ENCODE measurements around the gene ELAVL1.

ELAVL1 gene

DNA sequence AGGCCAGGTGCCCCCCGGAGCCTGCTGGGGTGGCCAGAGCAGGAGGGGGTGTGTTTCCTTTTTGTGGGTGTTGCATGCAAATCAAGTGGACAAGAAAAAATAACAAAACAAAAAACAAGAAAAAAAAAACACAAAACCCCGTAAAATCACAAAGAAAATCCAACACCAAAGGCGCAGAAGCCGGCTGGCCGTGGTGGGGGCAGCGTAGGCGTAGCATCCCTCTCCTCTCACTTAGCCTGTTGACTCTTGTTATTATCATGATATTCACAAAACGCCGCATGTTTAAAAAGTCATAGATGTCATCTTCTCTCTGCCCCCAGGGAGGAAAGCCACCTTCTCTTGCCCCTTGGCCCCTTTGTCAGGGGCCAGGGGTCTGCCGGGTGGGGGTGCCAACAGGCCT lies 91.8 kb downstream of the ELAVL1 start:
- peaks cover 2% of the 10 kb centered on the region for H3K79me2 ChIP-seq
- no peak overlapping the region for H3K4me2 ChIP-seq (ENCODE audit: low read length)
- H3K9me3 ChIP-seq (ENCODE audit: control insufficient read depth, low read length) = no peaks in the 10 kb centered on the region
- H3K36me3 ChIP-seq (ENCODE audit: control insufficient read depth, insufficient read depth, low read length) = no peaks in the 10 kb centered on the region
- H3K9ac ChIP-seq = no peak overlapping the region
- no peak overlapping the region for H3K4me3 ChIP-seq (ENCODE audit: low read depth, low read length)
- no peaks in the 10 kb centered on the region for H3K27me3 ChIP-seq (ENCODE audit: control insufficient read depth, insufficient read depth, low read length)
- H3K4me1 ChIP-seq = no peaks in the 10 kb centered on the region
- H2AFZ ChIP-seq = no peak overlapping the region
- no peak overlapping the region for H3K27ac ChIP-seq
- TF ChIP-seq, protein P1, sequence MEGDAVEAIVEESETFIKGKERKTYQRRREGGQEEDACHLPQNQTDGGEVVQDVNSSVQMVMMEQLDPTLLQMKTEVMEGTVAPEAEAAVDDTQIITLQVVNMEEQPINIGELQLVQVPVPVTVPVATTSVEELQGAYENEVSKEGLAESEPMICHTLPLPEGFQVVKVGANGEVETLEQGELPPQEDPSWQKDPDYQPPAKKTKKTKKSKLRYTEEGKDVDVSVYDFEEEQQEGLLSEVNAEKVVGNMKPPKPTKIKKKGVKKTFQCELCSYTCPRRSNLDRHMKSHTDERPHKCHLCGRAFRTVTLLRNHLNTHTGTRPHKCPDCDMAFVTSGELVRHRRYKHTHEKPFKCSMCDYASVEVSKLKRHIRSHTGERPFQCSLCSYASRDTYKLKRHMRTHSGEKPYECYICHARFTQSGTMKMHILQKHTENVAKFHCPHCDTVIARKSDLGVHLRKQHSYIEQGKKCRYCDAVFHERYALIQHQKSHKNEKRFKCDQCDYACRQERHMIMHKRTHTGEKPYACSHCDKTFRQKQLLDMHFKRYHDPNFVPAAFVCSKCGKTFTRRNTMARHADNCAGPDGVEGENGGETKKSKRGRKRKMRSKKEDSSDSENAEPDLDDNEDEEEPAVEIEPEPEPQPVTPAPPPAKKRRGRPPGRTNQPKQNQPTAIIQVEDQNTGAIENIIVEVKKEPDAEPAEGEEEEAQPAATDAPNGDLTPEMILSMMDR (IDR thresholded peaks at IDR 0.05) = no peak

DNA sequence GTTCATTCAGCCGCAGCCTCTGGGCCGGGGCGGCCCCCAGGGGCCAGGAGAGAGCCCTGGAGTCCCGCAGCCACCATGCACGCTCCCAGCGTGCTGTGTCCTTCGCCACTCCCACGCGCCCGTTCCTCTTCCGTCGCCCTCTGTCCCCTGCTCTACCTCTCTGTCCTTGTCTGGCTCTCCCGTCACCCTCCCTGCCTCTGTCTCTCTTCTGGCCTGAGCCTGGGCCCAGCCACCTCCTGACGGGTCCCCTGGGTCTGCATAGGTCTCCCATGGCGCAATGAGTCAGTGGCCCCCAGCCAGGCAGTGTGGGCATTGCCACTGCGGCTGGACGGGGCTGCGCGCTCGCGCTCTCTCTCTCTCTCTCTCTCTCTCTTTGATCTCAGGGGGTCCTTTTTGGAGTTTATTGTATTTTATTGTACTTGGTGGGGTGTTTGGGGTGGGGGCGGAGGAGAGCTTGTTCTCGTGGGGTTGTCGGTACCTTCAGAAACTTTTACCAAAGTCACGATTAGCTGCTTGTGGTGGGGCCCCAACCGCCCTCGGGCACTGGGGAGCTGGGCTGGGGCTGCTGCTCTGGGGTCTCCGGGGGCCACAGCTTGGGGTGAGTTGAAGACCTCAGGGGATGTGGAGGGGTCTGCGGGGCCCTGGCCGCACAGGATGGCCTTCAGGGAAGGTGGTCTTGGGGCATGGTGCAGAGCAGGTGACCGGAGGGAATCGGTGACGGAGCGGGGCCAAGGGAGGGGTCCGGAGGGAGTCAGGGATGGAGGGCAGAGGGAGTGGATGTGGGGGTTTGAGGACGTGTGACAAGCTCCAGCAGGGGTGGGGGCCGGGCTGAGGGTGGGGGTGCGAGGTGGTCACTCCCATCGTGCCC lies 92.5 kb downstream of the ELAVL1 start:
- H3K9ac ChIP-seq = no peak overlapping the region

DNA sequence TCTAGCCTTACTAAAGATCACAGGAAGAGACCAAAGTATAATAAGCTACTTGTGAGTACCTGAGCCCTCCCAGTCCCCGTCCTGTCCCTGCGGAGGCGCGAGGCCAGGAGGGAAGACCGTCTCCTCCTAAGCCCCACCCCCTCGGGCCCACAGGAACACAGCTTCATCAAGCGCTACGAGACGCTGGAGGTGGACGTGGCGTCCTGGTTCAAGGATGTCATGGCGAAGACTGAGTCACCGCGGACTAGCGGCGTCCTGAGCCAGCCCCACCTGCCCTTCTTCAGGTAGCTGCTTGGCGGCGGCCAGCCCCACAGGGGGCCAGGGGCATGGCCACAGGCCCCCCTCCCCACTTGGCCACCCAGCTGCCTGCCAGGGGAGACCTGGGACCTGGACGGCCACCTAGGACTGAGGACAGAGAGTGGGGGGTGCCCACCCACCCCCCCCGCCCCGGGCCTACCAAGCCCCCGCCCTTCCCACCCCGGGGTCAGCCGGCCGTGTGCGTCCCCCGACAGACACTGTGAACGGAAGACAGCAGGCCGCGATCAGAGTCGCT lies 93.2 kb downstream of the ELAVL1 start:
- no peak overlapping the region for H3K9ac ChIP-seq
- no peaks in the 10 kb centered on the region for H3K4me1 ChIP-seq
- H3K79me2 ChIP-seq = peaks cover 9% of the 10 kb centered on the region
- TF ChIP-seq, protein P1 (IDR thresholded peaks at IDR 0.05) = no peak
- H3K4me3 ChIP-seq (ENCODE audit: low read depth, low read length) = no peak overlapping the region
- H3K4me2 ChIP-seq (ENCODE audit: low read length) = no peak overlapping the region
- no peaks in the 10 kb centered on the region for H3K36me3 ChIP-seq (ENCODE audit: control insufficient read depth, insufficient read depth, low read length)
- no peak overlapping the region for H3K27ac ChIP-seq
- H2AFZ ChIP-seq = no peak overlapping the region
- no peaks in the 10 kb centered on the region for H3K9me3 ChIP-seq (ENCODE audit: control insufficient read depth, low read length)
- H3K27me3 ChIP-seq (ENCODE audit: control insufficient read depth, insufficient read depth, low read length) = no peaks in the 10 kb centered on the region

More for the DNA sequence above, 92.5 kb downstream of the ELAVL1 start:
- no peak overlapping the region for H3K4me2 ChIP-seq (ENCODE audit: low read length)
- no peaks in the 10 kb centered on the region for H3K27me3 ChIP-seq (ENCODE audit: control insufficient read depth, insufficient read depth, low read length)
- no peaks in the 10 kb centered on the region for H3K36me3 ChIP-seq (ENCODE audit: control insufficient read depth, insufficient read depth, low read length)
- TF ChIP-seq, protein P1 (IDR thresholded peaks at IDR 0.05) = no peak
- H3K27ac ChIP-seq = no peak overlapping the region
- H3K9me3 ChIP-seq (ENCODE audit: control insufficient read depth, low read length) = no peaks in the 10 kb centered on the region
- no peaks in the 10 kb centered on the region for H3K4me1 ChIP-seq
- H2AFZ ChIP-seq = no peak overlapping the region
- H3K4me3 ChIP-seq (ENCODE audit: low read depth, low read length) = no peak overlapping the region
- H3K79me2 ChIP-seq = peaks cover 2% of the 10 kb centered on the region

DNA sequence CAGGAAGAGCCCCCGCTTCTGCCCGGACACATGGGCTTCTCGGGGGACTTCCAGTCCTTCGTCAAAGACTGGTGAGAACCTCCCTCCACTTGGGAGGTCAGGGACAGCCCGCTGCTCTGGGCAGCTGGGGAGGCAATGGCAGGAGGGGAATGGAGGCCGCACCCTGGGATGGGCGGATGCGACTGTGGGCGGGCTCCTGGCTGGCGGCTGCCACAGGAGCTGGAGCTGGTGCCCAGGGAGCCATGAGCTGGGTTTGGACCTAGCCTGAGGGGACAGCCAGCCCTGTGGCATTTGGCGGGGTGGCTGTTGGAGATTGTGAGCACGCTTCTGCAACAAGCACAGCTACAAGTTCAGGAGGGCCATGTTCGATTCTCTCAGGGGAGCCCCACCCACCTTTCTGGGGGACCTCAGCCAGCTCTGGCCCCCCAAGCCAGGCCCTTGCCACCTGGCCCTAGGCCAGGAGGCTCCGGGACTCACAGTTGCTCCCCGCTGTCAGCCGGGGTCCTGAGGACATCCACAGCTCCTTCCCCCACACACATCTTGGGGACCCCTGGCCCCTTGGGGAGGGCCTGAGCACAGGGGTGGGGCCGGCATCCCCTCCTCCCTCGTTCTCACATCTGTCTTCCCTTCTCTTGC lies 93.8 kb downstream of the ELAVL1 start:
- H3K9me3 ChIP-seq (ENCODE audit: control insufficient read depth, low read length) = no peaks in the 10 kb centered on the region
- H3K79me2 ChIP-seq = peaks cover 12% of the 10 kb centered on the region
- H3K27me3 ChIP-seq (ENCODE audit: control insufficient read depth, insufficient read depth, low read length) = no peaks in the 10 kb centered on the region
- TF ChIP-seq, protein P1 (IDR thresholded peaks at IDR 0.05) = no peak
- no peak overlapping the region for H3K27ac ChIP-seq
- H3K4me1 ChIP-seq = no peaks in the 10 kb centered on the region
- no peak overlapping the region for H3K9ac ChIP-seq
- no peak overlapping the region for H2AFZ ChIP-seq
- H3K4me2 ChIP-seq (ENCODE audit: low read length) = no peak overlapping the region
- no peak overlapping the region for H3K4me3 ChIP-seq (ENCODE audit: low read depth, low read length)
- no peaks in the 10 kb centered on the region for H3K36me3 ChIP-seq (ENCODE audit: control insufficient read depth, insufficient read depth, low read length)

Data from parathyroid adenoma (tissue), 2 donors.